HepG2 (cell line): ENCODE results near the gene PCBD2. TPM values are rescaled to one million over a fixed set of nuclear protein-coding genes. Genes with fewer than 3 reads are reported as not detected.
A peak's percentile ranks its signal among the peaks of the same experiment; 100 is the strongest.

Experiments
- CTCF ChIP-seq: sonication (generic); formaldehyde crosslinking; IDR thresholded peaks from 2 replicates; pipeline ENCODE4 v1.5.0; 2020; ENCODE audit warnings: mild to moderate bottlenecking, missing genetic modification reagents, moderate library complexity
- KLF16 ChIP-seq, 2 experiments: sonication (generic) in 1 of 2; formaldehyde crosslinking in 1 of 2; IDR thresholded peaks; 2 replicates each; pipeline versions ENCODE4 v1.6.1 to v1.8.0; 2016 to 2023; ENCODE audit warnings: missing genetic modification reagents in 2 of 2, missing compliant biosample characterization in 1 of 2
- MED13 ChIP-seq: sonication (generic); formaldehyde crosslinking; IDR thresholded peaks from 2 replicates; pipeline ENCODE4 v1.5.0; 2020; ENCODE audit warnings: missing genetic modification reagents
- RAD21 ChIP-seq: fragments of 450-650 bp; formaldehyde crosslinking; IDR thresholded peaks from 2 replicates; pipeline ENCODE4 v1.5.0; 2020; ENCODE audit warnings: mild to moderate bottlenecking
- STAG1 ChIP-seq: sonication (generic); formaldehyde crosslinking; IDR thresholded peaks from 2 replicates; pipeline ENCODE4 v1.4.0; 2020; ENCODE audit warnings: missing genetic modification reagents
- ZNF44 ChIP-seq: sonication (generic); formaldehyde crosslinking; IDR thresholded peaks from 2 replicates; pipeline ENCODE4 v1.5.1; 2020; ENCODE audit warnings: mild to moderate bottlenecking, missing genetic modification reagents
- ZNF549 ChIP-seq: sonication (generic); formaldehyde crosslinking; IDR thresholded peaks from 2 replicates; pipeline ENCODE4 v1.5.0; 2020; ENCODE audit warnings: missing genetic modification reagents
- ZNF605 ChIP-seq: sonication (generic); formaldehyde crosslinking; IDR thresholded peaks from 2 replicates; pipeline ENCODE4 v1.8.0; 2022; ENCODE audit warnings: mild to moderate bottlenecking, missing genetic modification reagents
- polyA plus RNA-seq, 8 experiments: library from polyadenylated mRNA; depleted of rRNA in 3 of 8; stranded (reverse) in 7 of 8; unstranded in 1 of 8; fragments of >200 nt; fragmentation: Illumina TruSeq in 4 of 8; extraction: Trizol in 4 of 8; gene quantifications; 2 replicates each; pipeline versions ENCODE4 v1.2.1 to v1.2.3, GENCODE V29; 2011 to 2016; ENCODE audit warnings: low read depth in 4 of 8, missing spikeins in 1 of 8, mixed read lengths in 1 of 8; ENCODE audit not compliant: insufficient read depth in 1 of 8
- total RNA-seq, 5 experiments: library from RNA; depleted of rRNA; stranded (reverse); fragments of >200 nt; fragmentation: Illumina TruSeq; extraction: Trizol; gene quantifications; 2 replicates each; pipeline ENCODE4 v1.2.3, GENCODE V29; 2016; ENCODE audit warnings: low read depth in 1 of 5
- TF ChIP-seq, protein P1 (sequence below): sonication (generic); formaldehyde crosslinking; IDR thresholded peaks from 2 replicates; pipeline ENCODE4 v1.5.1; 2020; ENCODE audit warnings: mild to moderate bottlenecking, missing genetic modification reagents
- TF ChIP-seq, protein P2 (sequence below): sonication (generic); formaldehyde crosslinking; IDR thresholded peaks from 2 replicates; pipeline ENCODE4 v1.4.0; 2020; ENCODE audit warnings: missing genetic modification reagents
- TF ChIP-seq, protein P3 (sequence below), 2 experiments: sonication (generic) in 1 of 2; formaldehyde crosslinking in 1 of 2; IDR thresholded peaks; 2 replicates each; pipeline versions ENCODE4 v1.4.0 to v1.6.1; 2018 to 2020; ENCODE audit warnings: missing genetic modification reagents in 2 of 2, borderline replicate concordance in 1 of 2, low read depth in 1 of 2, mild to moderate bottlenecking in 1 of 2, missing biosample characterization in 1 of 2

The PCBD2 gene
- total and polyA plus RNA-seq, 2 of the 13 experiments (the other 11 are each of a cell fraction or from before 2014, with no cell fraction given), result 5.5 to 12.0 TPM

DNA sequence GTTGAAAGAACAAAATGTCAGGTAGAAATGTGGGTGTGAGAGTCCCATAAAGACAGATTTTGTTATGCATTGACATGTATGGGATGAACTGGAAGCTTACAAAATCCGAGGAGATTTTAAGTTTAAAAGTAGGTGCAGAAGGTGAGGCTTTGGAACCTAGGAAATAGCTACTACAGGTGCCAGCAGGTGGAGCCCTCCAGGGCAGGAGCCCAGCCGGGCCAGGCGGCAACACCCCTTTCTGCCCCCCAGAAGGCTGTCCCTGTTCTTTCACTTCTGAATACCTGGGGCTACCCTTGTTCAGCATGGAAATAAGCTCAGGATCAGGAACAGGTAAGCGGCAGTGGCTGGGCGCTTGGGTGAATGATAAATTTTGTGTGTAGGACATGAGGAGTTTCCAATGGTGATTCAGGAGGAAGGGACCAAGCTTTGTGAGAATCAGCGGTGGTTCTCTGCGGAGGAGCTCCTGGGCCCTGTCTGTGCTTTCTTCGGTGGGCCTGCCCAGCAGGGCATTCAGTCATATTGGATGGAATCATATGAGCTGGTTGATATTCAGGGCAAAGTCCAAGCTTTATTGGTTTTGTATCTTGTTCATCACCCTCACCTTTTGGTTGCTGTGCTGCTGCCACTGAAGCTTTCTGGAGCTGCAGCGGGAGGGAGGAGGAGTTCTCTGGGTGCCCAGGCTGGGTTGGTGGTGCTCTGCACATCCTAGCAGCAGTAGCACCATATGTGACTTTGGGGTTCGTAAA lies 12.3 kb downstream of the PCBD2 start (continued):
- peak; percentile 81 for TF ChIP-seq CTCF
- TF ChIP-seq KLF16 (CRISPR knock-in tag; IDR thresholded peaks at IDR 0.05), result peak in 1 of 2 experiments; percentile 42; a peak in 1 of 4 replicates
- TF ChIP-seq ZNF44 (CRISPR knock-in tag), result no peak
- 0 out of 2 replicates have a peak, but pooled peaks have one; percentile 25 for TF ChIP-seq ZNF605 (CRISPR knock-in tag)
- TF ChIP-seq ZNF549 (CRISPR knock-in tag), result no peak
- TF ChIP-seq STAG1 (CRISPR knock-in tag), result peak; percentile 68
- TF ChIP-seq, protein P1, sequence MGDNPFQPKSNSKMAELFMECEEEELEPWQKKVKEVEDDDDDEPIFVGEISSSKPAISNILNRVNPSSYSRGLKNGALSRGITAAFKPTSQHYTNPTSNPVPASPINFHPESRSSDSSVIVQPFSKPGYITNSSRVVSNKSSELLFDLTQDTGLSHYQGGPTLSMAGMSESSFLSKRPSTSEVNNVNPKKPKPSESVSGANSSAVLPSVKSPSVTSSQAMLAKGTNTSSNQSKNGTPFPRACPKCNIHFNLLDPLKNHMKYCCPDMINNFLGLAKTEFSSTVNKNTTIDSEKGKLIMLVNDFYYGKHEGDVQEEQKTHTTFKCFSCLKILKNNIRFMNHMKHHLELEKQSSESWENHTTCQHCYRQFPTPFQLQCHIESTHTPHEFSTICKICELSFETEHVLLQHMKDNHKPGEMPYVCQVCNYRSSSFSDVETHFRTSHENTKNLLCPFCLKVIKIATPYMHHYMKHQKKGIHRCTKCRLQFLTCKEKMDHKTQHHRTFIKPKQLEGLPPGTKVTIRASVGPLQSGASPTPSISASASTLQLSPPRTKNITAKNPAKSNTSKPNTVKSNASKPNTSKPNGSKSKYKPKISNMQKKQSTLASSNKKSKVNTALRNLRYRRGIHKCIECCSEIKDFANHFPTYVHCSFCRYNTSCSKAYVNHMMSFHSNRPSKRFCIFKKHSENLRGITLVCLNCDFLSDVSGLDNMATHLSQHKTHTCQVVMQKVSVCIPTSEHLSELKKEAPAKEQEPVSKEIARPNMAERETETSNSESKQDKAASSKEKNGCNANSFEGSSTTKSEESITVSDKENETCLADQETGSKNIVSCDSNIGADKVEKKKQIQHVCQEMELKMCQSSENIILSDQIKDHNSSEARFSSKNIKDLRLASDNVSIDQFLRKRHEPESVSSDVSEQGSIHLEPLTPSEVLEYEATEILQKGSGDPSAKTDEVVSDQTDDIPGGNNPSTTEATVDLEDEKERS (CRISPR knock-in tag), result no peak
- TF ChIP-seq, protein P2, sequence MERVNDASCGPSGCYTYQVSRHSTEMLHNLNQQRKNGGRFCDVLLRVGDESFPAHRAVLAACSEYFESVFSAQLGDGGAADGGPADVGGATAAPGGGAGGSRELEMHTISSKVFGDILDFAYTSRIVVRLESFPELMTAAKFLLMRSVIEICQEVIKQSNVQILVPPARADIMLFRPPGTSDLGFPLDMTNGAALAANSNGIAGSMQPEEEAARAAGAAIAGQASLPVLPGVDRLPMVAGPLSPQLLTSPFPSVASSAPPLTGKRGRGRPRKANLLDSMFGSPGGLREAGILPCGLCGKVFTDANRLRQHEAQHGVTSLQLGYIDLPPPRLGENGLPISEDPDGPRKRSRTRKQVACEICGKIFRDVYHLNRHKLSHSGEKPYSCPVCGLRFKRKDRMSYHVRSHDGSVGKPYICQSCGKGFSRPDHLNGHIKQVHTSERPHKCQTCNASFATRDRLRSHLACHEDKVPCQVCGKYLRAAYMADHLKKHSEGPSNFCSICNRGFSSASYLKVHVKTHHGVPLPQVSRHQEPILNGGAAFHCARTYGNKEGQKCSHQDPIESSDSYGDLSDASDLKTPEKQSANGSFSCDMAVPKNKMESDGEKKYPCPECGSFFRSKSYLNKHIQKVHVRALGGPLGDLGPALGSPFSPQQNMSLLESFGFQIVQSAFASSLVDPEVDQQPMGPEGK (CRISPR knock-in tag), result peak; percentile 43; the same call in 1 of the 2 replicates
- TF ChIP-seq MED13, result no peak
- TF ChIP-seq, protein P3, sequence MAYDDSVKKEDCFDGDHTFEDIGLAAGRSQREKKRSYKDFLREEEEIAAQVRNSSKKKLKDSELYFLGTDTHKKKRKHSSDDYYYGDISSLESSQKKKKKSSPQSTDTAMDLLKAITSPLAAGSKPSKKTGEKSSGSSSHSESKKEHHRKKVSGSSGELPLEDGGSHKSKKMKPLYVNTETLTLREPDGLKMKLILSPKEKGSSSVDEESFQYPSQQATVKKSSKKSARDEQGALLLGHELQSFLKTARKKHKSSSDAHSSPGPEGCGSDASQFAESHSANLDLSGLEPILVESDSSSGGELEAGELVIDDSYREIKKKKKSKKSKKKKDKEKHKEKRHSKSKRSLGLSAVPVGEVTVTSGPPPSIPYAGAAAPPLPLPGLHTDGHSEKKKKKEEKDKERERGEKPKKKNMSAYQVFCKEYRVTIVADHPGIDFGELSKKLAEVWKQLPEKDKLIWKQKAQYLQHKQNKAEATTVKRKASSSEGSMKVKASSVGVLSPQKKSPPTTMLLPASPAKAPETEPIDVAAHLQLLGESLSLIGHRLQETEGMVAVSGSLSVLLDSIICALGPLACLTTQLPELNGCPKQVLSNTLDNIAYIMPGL (CRISPR knock-in tag; IDR thresholded peaks at IDR 0.05; ENCODE audit: borderline replicate concordance in 1 of 2, low read depth in 1 of 2), result peak in 1 of 2 experiments; percentile 26; a peak in 1 of 4 replicates
- TF ChIP-seq RAD21 (CRISPR knock-in tag), result peak; percentile 44; the same call in 1 of the 2 replicates
